HG03571 (cell line): ENCODE measurements around the gene ZDHHC11B.
A peak's percentile ranks its signal among the peaks of the same experiment; 100 is the strongest.
"Not testable (repeated sequence)": the region's sequence is repeated elsewhere in the genome, so short reads cannot be mapped to it uniquely, and the experiment has no call there.

ENCODE experiments used
- ATAC-seq: cut with Tn5 transposase; IDR thresholded peaks from one replicate; pipeline ENCODE4 v1.9.1; 2021; ENCODE audit not compliant: unreplicated experiment

The ZDHHC11B gene

GRCh38 chr5:787224-787856 lies 2.8 kb upstream of the ZDHHC11B start:
- ATAC-seq = not testable (repeated sequence)

- ATAC-seq = peak; percentile 18
Observed at GRCh38 chr5:785181-785705, 714 bp upstream of the ZDHHC11B start.

GRCh38 chr5:783881-784427 lies 575 bp downstream of the ZDHHC11B start:
- peak; percentile 5 for ATAC-seq

- ATAC-seq = not testable (repeated sequence)
Observed at GRCh38 chr5:783049-783802, 1.3 kb downstream of the ZDHHC11B start.

- not testable (repeated sequence) for ATAC-seq
Observed at GRCh38 chr5:782356-782755, 2.2 kb downstream of the ZDHHC11B start.

- not testable (repeated sequence) for ATAC-seq
Observed at GRCh38 chr5:780571-780970, 4.0 kb downstream of the ZDHHC11B start.

GRCh38 chr5:778967-779366 lies 5.6 kb downstream of the ZDHHC11B start:
- ATAC-seq = not testable (repeated sequence)

GRCh38 chr5:778421-778820 lies 6.1 kb downstream of the ZDHHC11B start:
- ATAC-seq = not testable (repeated sequence)

GRCh38 chr5:777756-778161 lies 6.8 kb downstream of the ZDHHC11B start:
- ATAC-seq = no peak

GRCh38 chr5:776862-777711 lies 7.4 kb downstream of the ZDHHC11B start:
- no peak for ATAC-seq

- no peak for ATAC-seq
Observed at GRCh38 chr5:775961-776861, 8.3 kb downstream of the ZDHHC11B start.

- not testable (repeated sequence) for ATAC-seq
Observed at GRCh38 chr5:775595-775960, 9.0 kb downstream of the ZDHHC11B start.

- ATAC-seq = not testable (repeated sequence)
Observed at GRCh38 chr5:774854-775505, 9.5 kb downstream of the ZDHHC11B start.

- ATAC-seq = not testable (repeated sequence)
Observed at GRCh38 chr5:774304-774703, 10.2 kb downstream of the ZDHHC11B start.

GRCh38 chr5:773517-774264 lies 10.8 kb downstream of the ZDHHC11B start:
- no peak for ATAC-seq

- not testable (repeated sequence) for ATAC-seq
Observed at GRCh38 chr5:772931-773330, 11.6 kb downstream of the ZDHHC11B start.

GRCh38 chr5:772547-772890 lies 12.0 kb downstream of the ZDHHC11B start:
- ATAC-seq = not testable (repeated sequence)

GRCh38 chr5:771841-772546 lies 12.5 kb downstream of the ZDHHC11B start:
- not testable (repeated sequence) for ATAC-seq
